ENCODE data around the gene TRABD. TPM values are rescaled to one million over a fixed set of nuclear protein-coding genes. Genes with fewer than 3 reads are reported as not detected.

TRABD gene
- polyA plus RNA-seq, 1 of the 3 experiments (the other 2 are of a cell fraction): 50.6 TPM

GRCh38 chr22:50218996-50219727, 33.4 kb downstream of the TRABD start:
- Histone ChIP-seq H3K9me3 (no peaks in the 10 kb centered on the region), H3K4me1 (ENCODE audit: control insufficient read depth in 1 of 2, insufficient read depth in 2 of 2, low read depth in 1 of 2, low read length in 1 of 2) (peaks cover 0 to 22% of the 10 kb centered on the region in 2 experiments; a peak in 1 of 4 replicates), H3K27ac (ENCODE audit: low read depth in 2 of 2, low read length in 1 of 2) (no peak overlapping the region), H3F3A (replicated peaks; ENCODE audit: insufficient read depth) (no peaks in the 10 kb centered on the region), H3K4me3 (ENCODE audit: low read depth in 2 of 2, low read length in 1 of 2) (no peak overlapping the region), H3K9ac (no peak overlapping the region), H3K27me3 (ENCODE audit: insufficient read depth) (no peaks in the 10 kb centered on the region), H3K4me2 (no peak overlapping the region), H3K79me2 (ENCODE audit: insufficient read depth) (peaks cover 6% of the 10 kb centered on the region; the same call in 1 of the 2 replicates), H4K20me1 (ENCODE audit: insufficient read depth) (peaks cover 10% of the 10 kb centered on the region; the same call in 1 of the 2 replicates), H2AFZ (ENCODE audit: low read depth) (no peak overlapping the region), H3K36me3 (replicated peaks in 1 of 2; ENCODE audit: control insufficient read depth in 1 of 2, insufficient read depth in 2 of 2, low read length in 1 of 2) (peaks cover 11 to 77% of the 10 kb centered on the region in 2 experiments), H3K9me2 (no peaks in the 10 kb centered on the region)
- ChIA-PET POLR2A (no interaction called here), CTCF (interaction anchor here (1.0 to 2.7 kb wide), 4 partner anchors 11 to 72 kb away, joined by 3 to 12 read pairs (median 4); no protein-coding TSS in a partner anchor)
- peak; percentile 87 for DNase-seq
- WGBS (ENCODE audit: low lambda C conversion rate): 92% methylated on average over 31 of the region's 42 CpGs
- TF ChIP-seq REST (IDR thresholded peaks at IDR 0.05; ENCODE audit: low read depth, low read length): no peak
- TF ChIP-seq SIN3A (IDR thresholded peaks at IDR 0.05; ENCODE audit: borderline replicate concordance, low read depth, low read length): no peak
- peak; percentile 92 for TF ChIP-seq MXI1 (IDR thresholded peaks at IDR 0.05; ENCODE audit: low read depth, low read length)
- peak; percentile 58; the same call in 1 of the 2 replicates for TF ChIP-seq USF1 (IDR thresholded peaks at IDR 0.05; ENCODE audit: borderline replicate concordance, low read depth)
- TF ChIP-seq TCF12 (IDR thresholded peaks at IDR 0.05): no peak
- TF ChIP-seq ELF1 (IDR thresholded peaks at IDR 0.05): no peak
- no peak for TF ChIP-seq POLR2AphosphoS5 (IDR thresholded peaks at IDR 0.05; ENCODE audit: low read depth, low read length)
- TF ChIP-seq NRF1 (IDR thresholded peaks at IDR 0.05; ENCODE audit: low read depth, low read length): no peak
- no peak for TF ChIP-seq FOXM1 (IDR thresholded peaks at IDR 0.05; ENCODE audit: low read depth)
- no peak for TF ChIP-seq EP300 (IDR thresholded peaks at IDR 0.05; ENCODE audit: borderline replicate concordance in 1 of 2, low read depth in 1 of 2, low read length in 1 of 2)
- peak; percentile 66 for TF ChIP-seq MAX (IDR thresholded peaks at IDR 0.05; ENCODE audit: low read depth)
- no peak for TF ChIP-seq GATA2 (CRISPR knock-in tag; IDR thresholded peaks at IDR 0.05)
- TF ChIP-seq, protein P1, sequence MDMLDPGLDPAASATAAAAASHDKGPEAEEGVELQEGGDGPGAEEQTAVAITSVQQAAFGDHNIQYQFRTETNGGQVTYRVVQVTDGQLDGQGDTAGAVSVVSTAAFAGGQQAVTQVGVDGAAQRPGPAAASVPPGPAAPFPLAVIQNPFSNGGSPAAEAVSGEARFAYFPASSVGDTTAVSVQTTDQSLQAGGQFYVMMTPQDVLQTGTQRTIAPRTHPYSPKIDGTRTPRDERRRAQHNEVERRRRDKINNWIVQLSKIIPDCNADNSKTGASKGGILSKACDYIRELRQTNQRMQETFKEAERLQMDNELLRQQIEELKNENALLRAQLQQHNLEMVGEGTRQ (IDR thresholded peaks at IDR 0.05; ENCODE audit: borderline replicate concordance, low read depth, low read length): peak; percentile 37; the same call in 1 of the 2 replicates
- no peak for TF ChIP-seq GABPA (IDR thresholded peaks at IDR 0.05; ENCODE audit: low read depth)
- no peak for TF ChIP-seq TAF1 (IDR thresholded peaks at IDR 0.05; ENCODE audit: borderline replicate concordance, low read depth, low read length)
- TF ChIP-seq FOXJ3 (CRISPR knock-in tag; IDR thresholded peaks at IDR 0.05): no peak
- no peak for TF ChIP-seq JUND (IDR thresholded peaks at IDR 0.05)

Data from SK-N-SH (cell line).